SK-N-SH (cell line): ENCODE results near the gene GTF3C1. TPM values are rescaled to one million over a fixed set of nuclear protein-coding genes. Genes with fewer than 3 reads are reported as not detected.

ENCODE experiments used
- CTCF ChIA-PET: fragments of 300-600, 350-600 bp; formaldehyde crosslinking; extraction: SDS; loops from one replicate; lab custom pipeline; 2021; lab: Yijun Ruan, JAX
- POLR2A ChIA-PET: fragments of 350-600 bp; sonication (Branson Sonifier 250); formaldehyde crosslinking; extraction: SDS; loops from one replicate; lab custom pipeline; 2020; ENCODE audit warnings: antibody characterized with exemption, inconsistent platforms; lab: Yijun Ruan, JAX
- DNase-seq: peaks from one replicate; pipeline ENCODE4 v3.0.0; 2012
- H2AFZ ChIP-seq: fragments of 200-600 bp; sonication (generic); 2 replicates; pipeline ENCODE4 v1.8.1; 2016; ENCODE audit warnings: antibody characterized with exemption, mild to moderate bottlenecking, low read depth
- H3F3A ChIP-seq: fragments of 200-600 bp; sonication (generic); replicated peaks from 2 replicates; pipeline ENCODE3; 2016; ENCODE audit warnings: antibody characterized with exemption, mild to moderate bottlenecking; ENCODE audit not compliant: insufficient read depth
- H3K27ac ChIP-seq, 2 experiments: fragments of 200-500 bp in 1 of 2; fragments of 200-600 bp in 1 of 2; sonication (Bioruptor generic) in 1 of 2; sonication (generic), shearing (Covaris generic) in 1 of 2; 2 replicates each; pipeline versions ENCODE4 v1.5.1 to v1.6.1; 2014 to 2016; ENCODE audit warnings: low read depth in 2 of 2, inconsistent platforms in 1 of 2, low read length in 1 of 2, mild to moderate bottlenecking in 1 of 2, mixed read lengths in 1 of 2
- H3K27me3 ChIP-seq: fragments of 200-600 bp; sonication (generic), shearing (Covaris generic); 2 replicates; pipeline ENCODE4 v1.6.1; 2016; ENCODE audit warnings: mixed run types; ENCODE audit not compliant: insufficient read depth
- H3K36me3 ChIP-seq, 2 experiments: fragments of 200-500 bp in 1 of 2; fragments of 200-600 bp in 1 of 2; sonication (Bioruptor generic) in 1 of 2; sonication (generic) in 1 of 2; replicated peaks in 1 of 2; 2 replicates each; pipeline versions ENCODE3 to v1.5.1; 2014 to 2016; ENCODE audit warnings: low read length in 1 of 2, mild to moderate bottlenecking in 1 of 2; ENCODE audit not compliant: insufficient read depth in 2 of 2, control insufficient read depth in 1 of 2
- H3K4me1 ChIP-seq, 2 experiments: fragments of 200-500 bp in 1 of 2; fragments of 200-600 bp in 1 of 2; sonication (Bioruptor generic) in 1 of 2; sonication (generic), shearing (Covaris generic) in 1 of 2; 2 replicates each; pipeline versions ENCODE4 v1.5.1 to v1.6.1; 2014 to 2016; ENCODE audit warnings: low read depth in 1 of 2, low read length in 1 of 2, mixed run types in 1 of 2; ENCODE audit not compliant: insufficient read depth in 2 of 2, control insufficient read depth in 1 of 2
- H3K4me2 ChIP-seq: fragments of 200-600 bp; sonication (generic), shearing (Covaris generic); 2 replicates; pipeline ENCODE4 v1.6.1; 2017; ENCODE audit warnings: mixed run types
- H3K4me3 ChIP-seq, 2 experiments: fragments of 200-500 bp in 1 of 2; fragments of 200-600 bp in 1 of 2; sonication (Bioruptor generic) in 1 of 2; sonication (generic), shearing (Covaris generic) in 1 of 2; 2 replicates each; pipeline versions ENCODE4 v1.5.1 to v1.8.1; 2014 to 2016; ENCODE audit warnings: low read depth in 2 of 2, inconsistent platforms in 1 of 2, low read length in 1 of 2, mild to moderate bottlenecking in 1 of 2, mixed read lengths in 1 of 2, moderate library complexity in 1 of 2
- H3K79me2 ChIP-seq: fragments of 200-600 bp; sonication (generic); 2 replicates; pipeline ENCODE4 v1.8.1; 2017; ENCODE audit warnings: mild to moderate bottlenecking; ENCODE audit not compliant: insufficient read depth
- H3K9ac ChIP-seq: fragments of 200-600 bp; sonication (generic); 2 replicates; pipeline ENCODE4 v1.6.1; 2017; ENCODE audit warnings: mixed run types
- H3K9me2 ChIP-seq: fragments of 200-600 bp; sonication (generic); 2 replicates; pipeline ENCODE4 v1.6.1; 2017; ENCODE audit warnings: mixed run types
- H3K9me3 ChIP-seq: fragments of 200-600 bp; sonication (generic); 2 replicates; pipeline ENCODE4 v1.6.1; 2017; ENCODE audit warnings: mixed run types, mild to moderate bottlenecking, moderate library complexity
- H4K20me1 ChIP-seq: fragments of 200-600 bp; sonication (generic); 2 replicates; pipeline ENCODE4 v1.6.1; 2017; ENCODE audit warnings: mild to moderate bottlenecking, mixed run types; ENCODE audit not compliant: insufficient read depth
- ELF1 ChIP-seq: IDR thresholded peaks from 2 replicates; pipeline ENCODE4 v1.4.0; 2012
- EZH2phosphoT487 ChIP-seq: fragments of 200-600 bp; sonication (generic); IDR thresholded peaks from 2 replicates; pipeline ENCODE4 v1.6.1; 2017; ENCODE audit warnings: low read depth, mixed run types, mild to moderate bottlenecking, antibody characterized with exemption, moderate library complexity, borderline replicate concordance
- JUND ChIP-seq: IDR thresholded peaks from 2 replicates; pipeline ENCODE4 v1.4.0; 2012
- MXI1 ChIP-seq: IDR thresholded peaks from 2 replicates; pipeline ENCODE4 v1.6.1; 2012; ENCODE audit warnings: mild to moderate bottlenecking, low read depth, low read length, improper control_type of control experiment
- NFIC ChIP-seq: IDR thresholded peaks from 2 replicates; pipeline ENCODE4 v1.4.0; 2012; ENCODE audit warnings: borderline replicate concordance
- POLR2AphosphoS5 ChIP-seq: IDR thresholded peaks from 2 replicates; pipeline ENCODE4 v1.6.1; 2012; ENCODE audit warnings: low read depth, low read length
- RFX5 ChIP-seq: IDR thresholded peaks from 2 replicates; pipeline ENCODE4 v1.6.1; 2012; ENCODE audit warnings: mild to moderate bottlenecking, improper control_type of control experiment, low read length
- TCF12 ChIP-seq: IDR thresholded peaks from 2 replicates; pipeline ENCODE4 v1.4.0; 2012
- WGBS: methylation state at CpG from one replicate; pipeline ENCODE4 v1.1.6; 2017; ENCODE audit warnings: low lambda C conversion rate; 5-methylcytosine and 5-hydroxymethylcytosine counted together
- polyA plus RNA-seq, 3 experiments: library from polyadenylated mRNA; depleted of rRNA; stranded (reverse); fragments of >200 nt; gene quantifications; 2 replicates each; pipeline ENCODE4 v1.2.3, GENCODE V29; 2012
- TF ChIP-seq, protein P1 (sequence below): IDR thresholded peaks from 2 replicates; pipeline ENCODE4 v1.4.0; 2012; ENCODE audit warnings: low read depth, borderline replicate concordance
- TF ChIP-seq, protein P2 (sequence below): IDR thresholded peaks from 2 replicates; pipeline ENCODE4 v1.4.0; 2012; ENCODE audit warnings: low read depth, borderline replicate concordance
- TF ChIP-seq, protein P3 (sequence below): IDR thresholded peaks from 2 replicates; pipeline ENCODE4 v1.4.0; 2012; ENCODE audit warnings: low read depth

The GTF3C1 gene
- polyA plus RNA-seq, 1 of the 3 experiments (the other 2 are of a cell fraction), result 47.2 TPM

DNA sequence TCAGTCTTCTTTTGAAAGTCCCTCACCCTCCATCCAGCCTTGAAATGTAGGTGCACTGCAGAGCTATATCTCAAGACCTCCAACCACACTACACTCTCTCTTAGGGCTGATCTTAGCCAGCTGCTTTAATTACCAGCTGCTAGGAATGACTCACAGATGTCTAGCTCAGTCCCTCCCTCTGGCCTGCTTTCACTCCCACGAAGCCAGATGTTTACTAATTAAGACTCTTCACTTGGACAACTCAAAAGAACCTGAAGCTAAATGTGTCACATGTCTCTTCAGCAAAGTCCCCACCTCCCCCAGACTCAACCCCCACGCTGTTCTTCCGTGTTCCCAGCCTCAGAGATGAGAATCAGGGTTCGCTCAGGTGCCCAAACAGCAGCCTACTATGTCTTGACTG, 2.6 kb downstream of the GTF3C1 start:
- POLR2A ChIA-PET, result interaction anchor here (1.5 kb wide), 1 partner anchor 15 kb away, joined by 3 read pairs; no protein-coding TSS in a partner anchor
- DNase-seq, result no peak
- 67% methylated on average over 4 of the region's 4 CpGs for WGBS
- Histone ChIP-seq H3K27me3 (no peaks in the 10 kb centered on the region), H3K9me2 (no peaks in the 10 kb centered on the region), H3K9ac (no peak overlapping the region), H3K9me3 (no peaks in the 10 kb centered on the region)
- CTCF ChIA-PET, result interaction anchor here (0.8 kb wide), 1 partner anchor 93 kb away, joined by 3 read pairs; no protein-coding TSS in a partner anchor
- no peak for TF ChIP-seq POLR2AphosphoS5
- TF ChIP-seq TCF12, result peak; percentile 27; the same call in 1 of the 2 replicates
- TF ChIP-seq, all 33 proteins: peak for 1
- H3K4me2 ChIP-seq, result peak overlapping the region; percentile 91; the same call in 1 of the 2 replicates
- H4K20me1 ChIP-seq, result peaks cover 39% of the 10 kb centered on the region
- H3F3A ChIP-seq, result no peaks in the 10 kb centered on the region
- no peak overlapping the region for H2AFZ ChIP-seq
- H3K4me1 ChIP-seq, result peaks cover 15 to 17% of the 10 kb centered on the region in 2 experiments; a peak in 2 of 4 replicates
- peaks cover 61% of the 10 kb centered on the region for H3K79me2 ChIP-seq
- H3K36me3 ChIP-seq, result peaks cover 22 to 27% of the 10 kb centered on the region in 2 experiments
- H3K4me3 ChIP-seq, result no peak overlapping the region
- 0 out of 4 replicates have a peak overlapping the region, but pooled peaks of 1 of the 2 experiments have one; percentile 5 for H3K27ac ChIP-seq

DNA sequence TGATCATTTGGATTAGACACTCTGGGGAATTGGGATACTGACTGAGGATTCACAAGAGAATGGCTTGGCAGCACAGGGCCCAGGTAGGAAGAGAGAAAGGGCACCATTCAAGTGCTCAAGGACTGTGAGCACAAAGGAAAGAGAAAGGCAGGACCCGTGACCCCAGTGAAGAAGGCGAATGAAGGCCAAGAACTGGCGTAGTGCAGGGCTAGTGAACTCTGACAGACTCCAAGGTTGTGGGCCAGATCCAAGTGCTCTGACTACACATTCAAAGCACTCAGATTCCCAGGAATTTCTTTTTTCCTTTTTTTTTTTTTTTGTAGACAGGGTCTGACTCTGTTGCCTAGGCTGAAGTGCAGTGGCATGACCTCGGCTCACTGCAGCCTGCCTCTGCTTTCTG, 5.0 kb downstream of the GTF3C1 start:
- Histone ChIP-seq H2AFZ (no peak overlapping the region), H3K79me2 (peaks cover 46% of the 10 kb centered on the region), H3K4me2 (no peak overlapping the region), H3K4me3 (no peak overlapping the region), H3K9ac (no peak overlapping the region), H3K27ac (no peak overlapping the region), H3F3A (no peaks in the 10 kb centered on the region), H4K20me1 (peaks cover 39% of the 10 kb centered on the region), H3K36me3 (peaks cover 45 to 48% of the 10 kb centered on the region in 2 experiments), H3K27me3 (no peaks in the 10 kb centered on the region), H3K9me2 (no peaks in the 10 kb centered on the region), H3K9me3 (no peaks in the 10 kb centered on the region), H3K4me1 (peaks cover 10 to 12% of the 10 kb centered on the region in 2 experiments; a peak in 2 of 4 replicates)
- no peak for DNase-seq
- 99% methylated on average over 4 of the region's 4 CpGs for WGBS
- TF ChIP-seq, protein P1, sequence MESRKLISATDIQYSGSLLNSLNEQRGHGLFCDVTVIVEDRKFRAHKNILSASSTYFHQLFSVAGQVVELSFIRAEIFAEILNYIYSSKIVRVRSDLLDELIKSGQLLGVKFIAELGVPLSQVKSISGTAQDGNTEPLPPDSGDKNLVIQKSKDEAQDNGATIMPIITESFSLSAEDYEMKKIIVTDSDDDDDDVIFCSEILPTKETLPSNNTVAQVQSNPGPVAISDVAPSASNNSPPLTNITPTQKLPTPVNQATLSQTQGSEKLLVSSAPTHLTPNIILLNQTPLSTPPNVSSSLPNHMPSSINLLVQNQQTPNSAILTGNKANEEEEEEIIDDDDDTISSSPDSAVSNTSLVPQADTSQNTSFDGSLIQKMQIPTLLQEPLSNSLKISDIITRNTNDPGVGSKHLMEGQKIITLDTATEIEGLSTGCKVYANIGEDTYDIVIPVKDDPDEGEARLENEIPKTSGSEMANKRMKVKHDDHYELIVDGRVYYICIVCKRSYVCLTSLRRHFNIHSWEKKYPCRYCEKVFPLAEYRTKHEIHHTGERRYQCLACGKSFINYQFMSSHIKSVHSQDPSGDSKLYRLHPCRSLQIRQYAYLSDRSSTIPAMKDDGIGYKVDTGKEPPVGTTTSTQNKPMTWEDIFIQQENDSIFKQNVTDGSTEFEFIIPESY, result no peak
- TF ChIP-seq, protein P2, sequence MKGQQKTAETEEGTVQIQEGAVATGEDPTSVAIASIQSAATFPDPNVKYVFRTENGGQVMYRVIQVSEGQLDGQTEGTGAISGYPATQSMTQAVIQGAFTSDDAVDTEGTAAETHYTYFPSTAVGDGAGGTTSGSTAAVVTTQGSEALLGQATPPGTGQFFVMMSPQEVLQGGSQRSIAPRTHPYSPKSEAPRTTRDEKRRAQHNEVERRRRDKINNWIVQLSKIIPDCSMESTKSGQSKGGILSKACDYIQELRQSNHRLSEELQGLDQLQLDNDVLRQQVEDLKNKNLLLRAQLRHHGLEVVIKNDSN, result no peak
- no peak for TF ChIP-seq RFX5
- TF ChIP-seq EZH2phosphoT487, result no peak
- TF ChIP-seq MXI1, result no peak
- TF ChIP-seq, protein P3, sequence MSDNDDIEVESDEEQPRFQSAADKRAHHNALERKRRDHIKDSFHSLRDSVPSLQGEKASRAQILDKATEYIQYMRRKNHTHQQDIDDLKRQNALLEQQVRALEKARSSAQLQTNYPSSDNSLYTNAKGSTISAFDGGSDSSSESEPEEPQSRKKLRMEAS, result no peak
- no peak for TF ChIP-seq ELF1
- TF ChIP-seq NFIC, result no peak
- TF ChIP-seq JUND, result no peak
- ChIA-PET POLR2A (no interaction called here), CTCF (no interaction called here)
